MV-4-11 (cell line): ENCODE results near the gene VSIR.

Experiments
- DNase-seq: peaks from one replicate; lab custom pipeline; 2025; lab: John Stamatoyannopoulos, UW

The VSIR gene

GRCh38 chr10:71806704-71807556 is 33.6 kb upstream of the VSIR start:
- no peak for DNase-seq

- no peak for DNase-seq
Measured at GRCh38 chr10:71805776-71806703, 32.7 kb upstream of the VSIR start.

- peak; percentile 87 for DNase-seq
Measured at GRCh38 chr10:71804077-71804476, 30.8 kb upstream of the VSIR start.

GRCh38 chr10:71802715-71803488 is 29.6 kb upstream of the VSIR start:
- no peak for DNase-seq

- no peak for DNase-seq
Measured at GRCh38 chr10:71802235-71802634, 28.9 kb upstream of the VSIR start.

- DNase-seq = peak; percentile 96
Measured at GRCh38 chr10:71801361-71801760, 28.0 kb upstream of the VSIR start.

- peak; percentile 14 for DNase-seq
Measured at GRCh38 chr10:71799608-71800453, 26.5 kb upstream of the VSIR start.

- no peak for DNase-seq
Measured at GRCh38 chr10:71799112-71799511, 25.8 kb upstream of the VSIR start.

GRCh38 chr10:71798308-71798624 is 24.9 kb upstream of the VSIR start:
- DNase-seq = no peak

- peak; percentile 66 for DNase-seq
Measured at GRCh38 chr10:71797533-71798307, 24.4 kb upstream of the VSIR start.

GRCh38 chr10:71796749-71797405 is 23.6 kb upstream of the VSIR start:
- no peak for DNase-seq

GRCh38 chr10:71795248-71795647 is 21.9 kb upstream of the VSIR start:
- DNase-seq = no peak

- DNase-seq = no peak
Measured at GRCh38 chr10:71790749-71791440, 17.6 kb upstream of the VSIR start.

- DNase-seq = no peak
Measured at GRCh38 chr10:71789871-71790270, 16.6 kb upstream of the VSIR start.

- no peak for DNase-seq
Measured at GRCh38 chr10:71788954-71789353, 15.6 kb upstream of the VSIR start.

GRCh38 chr10:71784679-71785272 is 11.5 kb upstream of the VSIR start:
- DNase-seq = no peak

- no peak for DNase-seq
Measured at GRCh38 chr10:71783917-71784678, 10.8 kb upstream of the VSIR start.

- DNase-seq = peak; percentile 23
Measured at GRCh38 chr10:71782917-71783490, 9.7 kb upstream of the VSIR start.
